Measurements from ENCODE around the gene PSD2. TPM values are rescaled to one million over a fixed set of nuclear protein-coding genes. Genes with fewer than 3 reads are reported as not detected.

Gene PSD2
- total RNA-seq, 1 donor from 2014 or later, result not detected

- no peak for ATAC-seq
- Histone ChIP-seq H3K9me3 (no peaks in the 10 kb centered on the region), H3K36me3 (no peaks in the 10 kb centered on the region), H3K4me3 (no peak overlapping the region), H3K27ac (no peak overlapping the region), H3K27me3 (no peaks in the 10 kb centered on the region), H3K4me1 (peaks cover 1% of the 10 kb centered on the region)
- TF ChIP-seq, protein P1, sequence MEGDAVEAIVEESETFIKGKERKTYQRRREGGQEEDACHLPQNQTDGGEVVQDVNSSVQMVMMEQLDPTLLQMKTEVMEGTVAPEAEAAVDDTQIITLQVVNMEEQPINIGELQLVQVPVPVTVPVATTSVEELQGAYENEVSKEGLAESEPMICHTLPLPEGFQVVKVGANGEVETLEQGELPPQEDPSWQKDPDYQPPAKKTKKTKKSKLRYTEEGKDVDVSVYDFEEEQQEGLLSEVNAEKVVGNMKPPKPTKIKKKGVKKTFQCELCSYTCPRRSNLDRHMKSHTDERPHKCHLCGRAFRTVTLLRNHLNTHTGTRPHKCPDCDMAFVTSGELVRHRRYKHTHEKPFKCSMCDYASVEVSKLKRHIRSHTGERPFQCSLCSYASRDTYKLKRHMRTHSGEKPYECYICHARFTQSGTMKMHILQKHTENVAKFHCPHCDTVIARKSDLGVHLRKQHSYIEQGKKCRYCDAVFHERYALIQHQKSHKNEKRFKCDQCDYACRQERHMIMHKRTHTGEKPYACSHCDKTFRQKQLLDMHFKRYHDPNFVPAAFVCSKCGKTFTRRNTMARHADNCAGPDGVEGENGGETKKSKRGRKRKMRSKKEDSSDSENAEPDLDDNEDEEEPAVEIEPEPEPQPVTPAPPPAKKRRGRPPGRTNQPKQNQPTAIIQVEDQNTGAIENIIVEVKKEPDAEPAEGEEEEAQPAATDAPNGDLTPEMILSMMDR (IDR thresholded peaks at IDR 0.05), result no peak
- DNase-seq, result no peak
- intact Hi-C loops (cut with DNase I), result no loop called here
Measured at GRCh38 chr5:139772927-139773690, 22.5 kb upstream of the PSD2 start.

GRCh38 chr5:139774980-139775661 lies 20.5 kb upstream of the PSD2 start:
- Histone ChIP-seq H3K4me3 (no peak overlapping the region), H3K36me3 (no peaks in the 10 kb centered on the region), H3K27ac (no peak overlapping the region), H3K9me3 (no peaks in the 10 kb centered on the region), H3K27me3 (no peaks in the 10 kb centered on the region), H3K4me1 (no peaks in the 10 kb centered on the region)
- intact Hi-C loops (cut with DNase I), result no loop called here
- DNase-seq (peak; percentile 86), ATAC-seq (peak; percentile 93)
- TF ChIP-seq, protein P1 (IDR thresholded peaks at IDR 0.05), result peak; percentile 93

GRCh38 chr5:139775872-139776271 lies 19.7 kb upstream of the PSD2 start:
- DNase-seq, result no peak
- Histone ChIP-seq H3K27ac (no peak overlapping the region), H3K4me3 (no peak overlapping the region), H3K4me1 (no peaks in the 10 kb centered on the region), H3K27me3 (no peaks in the 10 kb centered on the region), H3K36me3 (no peaks in the 10 kb centered on the region), H3K9me3 (no peaks in the 10 kb centered on the region)
- no peak for ATAC-seq
- intact Hi-C loops (cut with DNase I), result no loop called here
- TF ChIP-seq, protein P1 (IDR thresholded peaks at IDR 0.05), result no peak

DNA sequence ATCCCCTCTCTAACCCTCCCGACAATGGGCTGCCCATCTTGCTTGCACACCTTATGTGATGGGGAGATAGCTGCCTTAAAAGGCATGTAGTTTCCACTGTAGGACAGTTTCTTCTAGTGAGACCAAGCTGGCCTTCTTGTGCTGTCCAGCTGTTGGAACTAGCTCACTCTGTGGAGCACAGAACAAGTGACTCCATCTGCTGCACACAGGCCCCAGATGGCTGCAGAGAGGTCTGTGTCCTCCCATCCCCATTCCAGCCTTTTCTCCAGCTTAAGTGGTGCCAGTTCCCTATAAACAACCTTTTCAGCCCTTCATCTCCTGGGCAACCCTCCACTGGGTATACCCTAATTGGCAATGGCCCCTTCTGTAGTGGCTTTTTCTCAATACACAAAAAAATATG lies 18.7 kb upstream of the PSD2 start:
- DNase-seq (no peak), ATAC-seq (no peak)
- no peaks in the 10 kb centered on the region for H3K27me3 ChIP-seq
- TF ChIP-seq, protein P1 (IDR thresholded peaks at IDR 0.05), result no peak
- intact Hi-C loops (cut with DNase I), result no loop called here
- H3K9me3 ChIP-seq, result no peaks in the 10 kb centered on the region
- H3K36me3 ChIP-seq, result no peaks in the 10 kb centered on the region
- no peaks in the 10 kb centered on the region for H3K4me1 ChIP-seq
- no peak overlapping the region for H3K27ac ChIP-seq
- H3K4me3 ChIP-seq, result no peak overlapping the region

DNA sequence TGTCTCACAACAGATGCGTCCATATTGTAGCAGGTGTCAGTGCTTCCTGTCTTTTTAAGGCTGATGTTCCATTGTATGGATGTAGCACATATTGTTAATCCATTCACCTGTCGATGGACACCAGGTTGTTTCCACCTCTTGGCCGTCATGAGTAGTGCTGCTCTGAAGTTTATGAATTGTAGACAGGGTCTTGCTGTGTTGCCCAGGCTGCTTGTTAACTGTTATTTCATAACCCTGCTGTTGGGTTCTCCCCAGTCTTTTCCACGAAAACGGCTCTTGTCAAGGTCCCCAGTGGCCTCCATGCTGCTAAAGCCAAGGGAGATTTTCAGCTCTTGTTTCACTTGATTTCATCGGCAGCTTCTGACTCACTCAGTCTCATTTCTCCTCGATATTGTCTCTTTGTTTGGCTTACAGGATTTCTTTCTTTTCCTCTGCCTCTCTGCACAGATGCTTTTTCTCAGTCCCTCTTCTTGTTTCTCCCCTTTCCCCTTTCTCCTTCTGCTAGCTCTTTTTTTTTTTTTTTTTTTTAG lies 12.1 kb upstream of the PSD2 start:
- H3K27ac ChIP-seq, result no peak overlapping the region
- no peak for ATAC-seq
- no peak for DNase-seq
- H3K27me3 ChIP-seq, result peaks cover 15% of the 10 kb centered on the region
- intact Hi-C loops (cut with DNase I), result no loop called here
- no peak overlapping the region for H3K4me3 ChIP-seq
- no peaks in the 10 kb centered on the region for H3K36me3 ChIP-seq
- H3K4me1 ChIP-seq, result peaks cover 4% of the 10 kb centered on the region
- H3K9me3 ChIP-seq, result no peaks in the 10 kb centered on the region
- TF ChIP-seq, protein P1 (IDR thresholded peaks at IDR 0.05), result no peak
